ENCODE measurements around the gene FAM184B. TPM values are rescaled to one million over a fixed set of nuclear protein-coding genes. Genes with fewer than 3 reads are reported as not detected.

Gene FAM184B
- total RNA-seq, 1 experiment from 2014 or later = 0.17 TPM

GRCh38 chr4:17639136-17639535 lies 142.3 kb downstream of the FAM184B start:
- Mint-ChIP-seq H3K36me3 (peaks cover 24% of the 10 kb centered on the region), H3K4me3 (no peak overlapping the region), H3K4me1 (0 out of 2 replicates have a peak, but pooled peaks cover 3% of the 10 kb centered on the region), H3K27ac (no peak overlapping the region), H3K9me3 (peaks cover 14% of the 10 kb centered on the region), H3K27me3 (ENCODE audit: low read depth) (peaks cover 7% of the 10 kb centered on the region)
- POLR2A ChIA-PET = no interaction called here
- CTCF ChIA-PET = no interaction called here
- TF ChIP-seq ZNF317 (CRISPR knock-in tag; IDR thresholded peaks at IDR 0.05; ENCODE audit: borderline replicate concordance, low read depth) (no peak), JAZF1 (CRISPR knock-in tag; IDR thresholded peaks at IDR 0.05) (no peak), E2F1 (CRISPR knock-in tag; IDR thresholded peaks at IDR 0.05) (no peak), MXD4 (CRISPR knock-in tag; IDR thresholded peaks at IDR 0.05; ENCODE audit: borderline replicate concordance) (no peak), AFF4 (CRISPR knock-in tag; IDR thresholded peaks at IDR 0.05; ENCODE audit: borderline replicate concordance) (no peak), ZNF219 (CRISPR knock-in tag; IDR thresholded peaks at IDR 0.05; ENCODE audit: borderline replicate concordance) (no peak), ESRRA (CRISPR knock-in tag; IDR thresholded peaks at IDR 0.05; ENCODE audit: borderline replicate concordance) (no peak), GABPB1 (CRISPR knock-in tag; IDR thresholded peaks at IDR 0.05) (no peak), ZBTB43 (CRISPR knock-in tag; IDR thresholded peaks at IDR 0.05) (no peak), TEAD1 (CRISPR knock-in tag; IDR thresholded peaks at IDR 0.05) (no peak), HMGXB4 (CRISPR knock-in tag; IDR thresholded peaks at IDR 0.05) (no peak)
- ATAC-seq (no peak), DNase-seq (ENCODE audit: low spot score) (no peak)

GRCh38 chr4:17636696-17637622 lies 144.5 kb downstream of the FAM184B start:
- H3K4me1 Mint-ChIP-seq = 0 out of 2 replicates have a peak, but pooled peaks cover 3% of the 10 kb centered on the region
- H3K27ac Mint-ChIP-seq = peak overlapping the region; percentile 94
- ATAC-seq (peak; percentile 94), DNase-seq (ENCODE audit: low spot score) (peak; percentile 88)
- CTCF ChIA-PET = interaction anchor here (0.8 to 1.1 kb wide), 3 partner anchors 24 to 127 kb away, joined by 3 read pairs; no protein-coding TSS in a partner anchor
- TF ChIP-seq JAZF1 (CRISPR knock-in tag; IDR thresholded peaks at IDR 0.05) = no peak
- TF ChIP-seq CTCF (IDR thresholded peaks at IDR 0.05) = peak; percentile 91
- TF ChIP-seq ZNF423 (CRISPR knock-in tag; IDR thresholded peaks at IDR 0.05) = peak; percentile 92
- TF ChIP-seq GTF2I (CRISPR knock-in tag; conservative IDR thresholded peaks at IDR 0.05) = 0 out of 2 replicates have a peak, but pooled peaks have one; percentile 36
- 0 out of 2 replicates have a peak, but pooled peaks have one; percentile 27 for TF ChIP-seq MAX (CRISPR knock-in tag; IDR thresholded peaks at IDR 0.05)
- TF ChIP-seq ZNF121 (CRISPR knock-in tag; IDR thresholded peaks at IDR 0.05) = peak; percentile 65; the same call in 1 of the 2 replicates
- TF ChIP-seq TCF7 (CRISPR knock-in tag; IDR thresholded peaks at IDR 0.05; ENCODE audit: low read depth) = no peak
- peaks cover 31% of the 10 kb centered on the region for H3K36me3 Mint-ChIP-seq
- H3K9me3 Mint-ChIP-seq = no peaks in the 10 kb centered on the region
- no peak overlapping the region for H3K4me3 Mint-ChIP-seq
- POLR2A ChIA-PET = no interaction called here
- no peaks in the 10 kb centered on the region for H3K27me3 Mint-ChIP-seq (ENCODE audit: low read depth)

Measured in WTC11 (cell line).